ENCODE results near the gene MYO15B. TPM values are rescaled to one million over a fixed set of nuclear protein-coding genes. Genes with fewer than 3 reads are reported as not detected.

Gene MYO15B
- total RNA-seq, 4 donors from 2014 or later: 4.5 to 34.6 (median 14.3) TPM

DNA sequence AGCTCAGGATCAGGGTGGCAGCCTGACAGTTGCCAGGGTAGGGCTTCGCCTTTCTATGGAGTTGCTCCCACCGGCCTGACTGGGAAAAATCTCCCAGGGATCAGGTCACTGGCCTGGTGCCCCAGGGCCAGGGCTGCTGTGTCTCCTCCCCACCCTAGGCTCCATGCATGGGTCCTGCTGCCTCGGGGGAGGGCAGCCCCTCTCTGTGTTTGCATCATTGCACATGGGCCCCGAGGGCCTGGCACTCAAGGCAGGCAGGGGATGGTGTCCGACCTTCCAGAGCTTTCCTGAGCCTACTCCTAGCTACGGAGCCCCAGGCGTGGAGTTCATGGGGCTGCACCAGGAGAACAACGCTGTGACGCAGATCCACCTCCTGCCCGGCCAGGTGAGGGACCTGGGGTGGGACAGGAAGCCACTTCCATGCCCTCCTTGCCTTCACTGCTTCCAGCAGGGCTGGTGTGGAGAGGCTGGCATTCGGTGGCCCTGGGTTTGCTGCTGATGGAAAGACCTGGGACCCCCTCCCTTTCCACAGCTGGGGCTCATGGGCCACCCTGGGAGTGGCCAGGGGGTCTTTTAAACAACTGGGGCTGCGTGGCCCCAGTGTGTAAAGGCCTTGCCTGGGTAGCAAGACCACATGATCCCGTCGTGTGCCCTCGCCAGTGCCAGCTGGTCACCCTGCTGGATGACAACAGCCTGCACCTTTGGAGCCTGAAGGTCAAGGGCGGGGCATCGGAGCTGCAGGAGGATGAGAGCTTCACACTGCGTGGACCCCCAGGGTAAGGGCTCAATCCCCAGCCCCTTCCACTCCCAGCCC lies 29.5 kb upstream of the MYO15B start:
- Histone ChIP-seq H3K36me3 (no peaks in the 10 kb centered on the region), H3K4me3 (no peak overlapping the region), H3K9me3 (no peaks in the 10 kb centered on the region), H3K27ac (no peak overlapping the region), H3K27me3 (no peaks in the 10 kb centered on the region), H3K4me1 (no peaks in the 10 kb centered on the region)
- DNase-seq (no peak), ATAC-seq (no peak)
- TF ChIP-seq, protein P1, sequence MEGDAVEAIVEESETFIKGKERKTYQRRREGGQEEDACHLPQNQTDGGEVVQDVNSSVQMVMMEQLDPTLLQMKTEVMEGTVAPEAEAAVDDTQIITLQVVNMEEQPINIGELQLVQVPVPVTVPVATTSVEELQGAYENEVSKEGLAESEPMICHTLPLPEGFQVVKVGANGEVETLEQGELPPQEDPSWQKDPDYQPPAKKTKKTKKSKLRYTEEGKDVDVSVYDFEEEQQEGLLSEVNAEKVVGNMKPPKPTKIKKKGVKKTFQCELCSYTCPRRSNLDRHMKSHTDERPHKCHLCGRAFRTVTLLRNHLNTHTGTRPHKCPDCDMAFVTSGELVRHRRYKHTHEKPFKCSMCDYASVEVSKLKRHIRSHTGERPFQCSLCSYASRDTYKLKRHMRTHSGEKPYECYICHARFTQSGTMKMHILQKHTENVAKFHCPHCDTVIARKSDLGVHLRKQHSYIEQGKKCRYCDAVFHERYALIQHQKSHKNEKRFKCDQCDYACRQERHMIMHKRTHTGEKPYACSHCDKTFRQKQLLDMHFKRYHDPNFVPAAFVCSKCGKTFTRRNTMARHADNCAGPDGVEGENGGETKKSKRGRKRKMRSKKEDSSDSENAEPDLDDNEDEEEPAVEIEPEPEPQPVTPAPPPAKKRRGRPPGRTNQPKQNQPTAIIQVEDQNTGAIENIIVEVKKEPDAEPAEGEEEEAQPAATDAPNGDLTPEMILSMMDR (IDR thresholded peaks at IDR 0.05 in 4 of 5, conservative IDR thresholded peaks at IDR 0.05 in 1 of 5): no peak
- intact Hi-C loops (cut with DNase I; ENCODE audit: low total_unique reads): no loop called here
- in situ Hi-C loops (cut with MboI; ENCODE audit: low sequenced_read_pairs in 4 of 4): no loop called here

DNA sequence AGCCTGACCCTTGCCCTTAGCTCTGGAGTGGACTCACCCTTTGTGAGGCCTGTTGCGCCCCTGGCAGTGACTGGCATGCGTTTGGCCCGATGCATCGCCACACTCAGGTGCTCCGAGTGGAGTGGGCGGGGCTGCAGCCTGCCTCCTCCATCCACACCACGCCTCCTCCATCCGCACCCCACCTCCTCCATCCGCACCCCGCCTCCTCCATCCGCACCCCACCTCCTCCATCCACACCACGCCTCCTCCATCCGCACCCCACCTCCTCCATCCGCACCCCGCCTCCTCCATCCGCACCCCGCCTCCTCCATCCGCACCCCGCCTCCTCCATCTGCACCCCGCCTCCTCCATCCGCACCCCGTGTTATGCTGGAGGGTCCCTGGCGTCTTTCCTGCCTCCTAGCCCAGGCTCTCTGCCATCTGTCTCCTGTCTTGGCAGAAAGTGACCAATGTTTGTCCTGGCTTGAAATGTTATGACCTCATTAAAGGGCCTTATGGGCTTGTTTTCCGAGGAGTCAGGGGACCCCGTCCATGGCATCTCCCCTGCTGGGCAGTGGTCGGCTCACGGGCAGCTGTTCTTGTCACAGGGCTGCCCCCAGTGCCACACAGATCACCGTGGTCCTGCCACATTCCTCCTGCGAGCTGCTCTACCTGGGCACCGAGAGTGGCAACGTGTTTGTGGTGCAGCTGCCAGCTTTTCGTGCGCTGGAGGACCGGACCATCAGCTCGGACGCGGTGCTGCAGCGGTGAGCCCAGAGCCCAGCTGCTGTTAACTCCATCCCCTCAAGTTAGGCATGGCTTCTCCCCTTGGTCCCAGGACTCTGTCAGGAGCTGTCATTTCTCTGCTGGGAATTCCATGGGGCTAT lies 28.7 kb upstream of the MYO15B start:
- ATAC-seq: no peak
- no peaks in the 10 kb centered on the region for H3K9me3 ChIP-seq
- TF ChIP-seq POLR2A (IDR thresholded peaks at IDR 0.05): no peak
- TF ChIP-seq, protein P1 (IDR thresholded peaks at IDR 0.05 in 4 of 5, conservative IDR thresholded peaks at IDR 0.05 in 1 of 5): no peak
- no peaks in the 10 kb centered on the region for H3K27me3 ChIP-seq
- no peak overlapping the region for H3K27ac ChIP-seq
- intact Hi-C loops (cut with DNase I; ENCODE audit: low total_unique reads): no loop called here
- no peaks in the 10 kb centered on the region for H3K36me3 ChIP-seq
- in situ Hi-C loops (cut with MboI; ENCODE audit: low sequenced_read_pairs in 4 of 4): no loop called here
- DNase-seq: no peak
- no peaks in the 10 kb centered on the region for H3K4me1 ChIP-seq
- no peak overlapping the region for H3K4me3 ChIP-seq

DNA sequence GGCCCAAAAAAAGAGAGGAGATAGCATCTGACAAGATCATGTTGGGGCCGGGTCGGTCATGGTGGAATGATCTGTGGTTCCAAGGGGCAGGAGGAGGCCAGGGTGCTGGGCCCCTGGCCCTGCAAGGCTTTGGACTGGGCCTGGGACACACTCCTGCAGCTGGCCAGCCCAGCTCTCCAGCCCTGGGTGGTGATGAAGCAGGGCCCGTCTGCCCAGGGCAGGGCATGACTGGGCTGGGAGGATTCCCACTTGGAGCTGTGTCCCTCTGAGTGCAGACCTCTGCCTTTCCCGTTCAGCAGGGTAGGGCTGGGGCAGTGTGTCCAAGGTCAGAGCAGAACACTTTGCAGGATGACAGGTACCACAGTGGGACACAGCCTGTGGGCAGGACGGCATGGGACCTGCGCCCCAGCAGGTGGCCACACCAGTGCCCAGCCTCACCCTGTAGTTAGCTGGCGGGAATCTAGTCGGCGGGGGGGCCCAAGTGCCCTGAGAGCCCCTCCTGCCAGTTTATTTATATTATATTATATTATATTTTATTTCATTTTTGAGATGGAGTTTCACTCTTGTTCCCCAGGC lies 27.6 kb upstream of the MYO15B start:
- Histone ChIP-seq H3K27ac (no peak overlapping the region), H3K9me3 (no peaks in the 10 kb centered on the region), H3K27me3 (no peaks in the 10 kb centered on the region), H3K4me3 (no peak overlapping the region), H3K4me1 (no peaks in the 10 kb centered on the region), H3K36me3 (no peaks in the 10 kb centered on the region)
- in situ Hi-C loops (cut with MboI; ENCODE audit: low sequenced_read_pairs in 4 of 4) (no loop called here), intact Hi-C loops (cut with DNase I; ENCODE audit: low total_unique reads) (no loop called here)
- no peak for ATAC-seq
- DNase-seq: no peak
- TF ChIP-seq POLR2A (IDR thresholded peaks at IDR 0.05): no peak
- TF ChIP-seq, protein P1 (IDR thresholded peaks at IDR 0.05 in 4 of 5, conservative IDR thresholded peaks at IDR 0.05 in 1 of 5): no peak

DNA sequence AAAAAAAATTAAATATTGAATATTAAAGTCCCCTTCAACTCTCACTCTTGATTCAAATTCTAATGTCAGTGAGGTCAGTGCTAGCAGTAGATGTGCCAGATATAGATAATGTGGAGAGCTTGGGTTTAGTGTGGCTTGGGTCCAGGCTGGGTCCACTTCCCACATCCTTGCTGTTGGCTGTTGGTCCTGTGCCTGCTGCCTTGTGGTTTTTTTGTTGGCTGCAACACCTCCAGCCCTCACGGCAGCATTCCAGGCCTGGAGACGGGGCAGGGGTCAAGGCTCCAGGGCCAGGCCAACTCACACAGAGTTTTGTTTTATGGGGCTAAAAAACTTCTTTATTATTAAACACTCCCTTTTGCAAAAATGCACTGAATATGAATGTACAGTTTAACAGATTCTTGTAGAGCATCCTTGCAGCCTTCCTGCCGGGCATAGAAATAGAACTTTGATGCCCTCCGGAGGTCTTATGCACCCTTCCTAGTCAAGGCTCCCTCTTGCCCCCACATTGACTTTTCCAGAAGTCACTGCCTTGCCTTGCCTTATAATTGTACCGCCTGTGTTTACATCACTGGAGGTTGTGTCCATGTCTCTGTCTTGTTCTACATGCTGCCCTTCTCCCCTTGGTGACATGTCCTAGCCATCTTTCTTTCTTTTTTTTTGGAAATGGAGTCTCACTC lies 25.5 kb upstream of the MYO15B start:
- H3K36me3 ChIP-seq: no peaks in the 10 kb centered on the region
- TF ChIP-seq POLR2A (IDR thresholded peaks at IDR 0.05): no peak
- TF ChIP-seq, protein P1 (IDR thresholded peaks at IDR 0.05 in 4 of 5, conservative IDR thresholded peaks at IDR 0.05 in 1 of 5): no peak
- H3K9me3 ChIP-seq: no peaks in the 10 kb centered on the region
- in situ Hi-C loops (cut with MboI; ENCODE audit: low sequenced_read_pairs in 4 of 4) (no loop called here), intact Hi-C loops (cut with DNase I; ENCODE audit: low total_unique reads) (no loop called here)
- ATAC-seq: no peak
- H3K27me3 ChIP-seq: no peaks in the 10 kb centered on the region
- no peaks in the 10 kb centered on the region for H3K4me1 ChIP-seq
- H3K4me3 ChIP-seq: no peak overlapping the region
- no peak overlapping the region for H3K27ac ChIP-seq
- DNase-seq: no peak
